Activated CD8-positive, alpha-beta memory T cell treated with anti-CD3 and anti-CD28 coated beads for 36 hours (primary cell): ENCODE data around the gene SLC45A3. TPM values are rescaled to one million over a fixed set of nuclear protein-coding genes. Genes with fewer than 3 reads are reported as not detected.

Experiments
- CTCF ChIA-PET: fragments of 350-600 bp; sonication (Branson Sonifier 250); formaldehyde crosslinking; loops from one replicate; lab custom pipeline; 2021; ENCODE audit warnings: antibody characterized with exemption; lab: Charles Lee
- POLR2A ChIA-PET: fragments of 350-600 bp; sonication (Branson Sonifier 250); formaldehyde crosslinking; loops from one replicate; lab custom pipeline; 2021; ENCODE audit warnings: antibody characterized with exemption; lab: Charles Lee
- total RNA-seq, 2 experiments: library from RNA; stranded (reverse); gene quantifications; one replicate each; pipeline ENCODE4 v1.2.3, GENCODE V29; 2021

Gene SLC45A3
- total RNA-seq, 2 experiments from 2014 or later = 0.19 to 0.57 TPM

DNA sequence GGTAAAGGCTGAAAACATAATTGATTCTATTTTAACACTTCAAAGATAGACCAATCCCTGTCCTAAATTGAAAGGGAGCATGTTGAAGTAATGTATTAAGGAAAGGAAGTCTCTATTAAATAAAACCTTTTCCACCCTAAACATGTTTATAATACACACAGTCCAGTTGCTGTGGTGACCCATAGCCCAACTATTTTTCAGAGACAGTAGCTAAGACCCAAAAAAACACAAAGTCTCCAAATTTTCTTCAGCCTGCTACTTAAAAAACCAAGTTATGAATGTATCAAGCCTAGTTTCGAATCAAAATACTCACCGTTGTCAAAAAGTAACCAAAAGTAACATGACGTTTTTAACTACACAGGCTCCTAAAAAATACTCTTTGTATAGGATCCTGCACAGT lies 50.1 kb downstream of the SLC45A3 start:
- CTCF ChIA-PET = interaction anchor here (1.2 to 5.4 kb wide), 2 partner anchors 21 to 39 kb away, joined by 3 to 91 read pairs; no protein-coding TSS in a partner anchor
- POLR2A ChIA-PET = interaction anchor here (0.5 to 1.4 kb wide), 6 partner anchors 12 to 119 kb away, joined by 3 to 9 read pairs (median 3); partner anchors contain the start of gene SLC45A3

DNA sequence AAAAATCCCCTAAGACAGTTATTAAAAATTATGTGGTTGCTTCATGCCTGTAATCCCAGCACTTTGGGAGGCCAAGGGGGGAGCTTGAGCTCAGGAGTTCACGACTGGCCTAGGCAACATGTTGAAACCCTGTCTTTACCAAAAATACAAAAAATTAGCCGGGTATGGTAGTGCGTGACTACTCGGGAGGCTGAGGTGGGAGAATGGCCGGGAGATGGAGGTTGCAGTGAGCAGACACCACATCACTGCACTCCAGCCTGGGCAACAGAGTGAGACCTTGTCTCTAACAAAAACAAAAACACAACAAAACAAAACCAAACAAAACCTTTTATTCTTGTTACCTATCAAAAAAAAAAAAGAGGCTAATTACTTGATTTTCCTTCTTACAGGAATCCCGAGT lies 50.6 kb downstream of the SLC45A3 start:
- POLR2A ChIA-PET = interaction anchor here (1.2 kb wide), 1 partner anchor 12 kb away, joined by 3 read pairs; no protein-coding TSS in a partner anchor

DNA sequence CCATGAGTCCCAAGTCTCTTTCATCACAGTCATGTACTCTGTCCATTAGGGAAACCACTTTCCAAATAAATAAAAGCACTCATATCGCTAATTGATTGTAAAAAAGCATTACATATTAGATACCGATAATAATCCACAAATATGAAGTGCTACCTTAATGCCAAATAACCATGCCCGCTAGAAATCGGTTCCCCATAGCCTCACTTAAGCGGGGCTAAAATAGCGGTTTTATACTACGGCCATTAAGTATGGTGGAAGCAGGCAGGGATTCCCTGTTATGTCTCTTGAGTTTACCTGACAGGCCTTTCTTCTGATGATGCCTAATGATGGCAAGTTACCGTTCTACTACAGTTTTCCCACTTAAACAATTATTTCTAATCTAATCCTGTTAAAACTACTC lies 52.4 kb downstream of the SLC45A3 start:
- POLR2A ChIA-PET = no interaction called here

More for the DNA sequence above, 50.6 kb downstream of the SLC45A3 start:
- CTCF ChIA-PET = interaction anchor here (0.9 to 5.4 kb wide), 3 partner anchors 21 to 39 kb away, joined by 3 to 91 read pairs (median 3); no protein-coding TSS in a partner anchor

DNA sequence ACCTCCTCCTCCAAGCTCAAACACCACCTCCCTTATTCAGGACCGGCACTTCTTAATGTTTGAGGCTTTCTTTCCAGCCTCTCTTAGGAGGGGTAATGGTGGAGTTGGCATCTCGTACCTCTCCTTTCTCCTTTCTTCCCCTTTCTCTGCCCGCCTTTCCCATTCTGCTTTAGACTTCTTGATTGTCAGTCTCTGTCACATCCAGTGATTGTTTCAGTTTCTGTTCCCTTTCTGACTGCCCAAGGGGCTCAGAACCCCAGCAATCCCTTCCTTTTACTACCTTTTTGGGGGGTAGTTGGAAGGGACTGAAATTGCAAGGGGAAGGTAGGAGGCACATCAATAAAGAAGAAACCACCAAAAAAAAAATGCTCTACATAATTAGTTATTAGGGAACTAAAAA lies 54.1 kb downstream of the SLC45A3 start:
- ChIA-PET POLR2A (no interaction called here), CTCF (no interaction called here)

More for the DNA sequence above, 52.4 kb downstream of the SLC45A3 start:
- CTCF ChIA-PET = interaction anchor here (0.8 to 1.1 kb wide), 2 partner anchors 20 to 31 kb away, joined by 3 read pairs; no protein-coding TSS in a partner anchor

DNA sequence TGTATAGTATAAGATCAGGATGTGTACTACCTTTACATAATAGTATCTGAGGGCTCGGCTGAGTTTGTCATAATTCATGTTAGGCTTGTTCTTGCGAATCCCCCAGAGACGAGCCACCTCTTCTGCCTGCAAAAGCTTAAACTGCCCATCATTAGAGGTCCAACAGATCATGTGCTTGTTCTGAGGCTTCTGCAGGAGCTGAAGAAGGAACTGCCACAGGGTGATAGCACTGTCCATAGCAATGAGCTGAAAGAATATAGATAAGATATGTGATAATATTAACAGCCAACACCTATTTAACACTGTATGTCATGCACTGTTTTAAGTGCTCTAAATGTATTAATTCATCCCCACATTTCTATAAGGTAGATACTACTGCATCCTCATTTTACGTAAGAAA lies 56.7 kb downstream of the SLC45A3 start:
- ChIA-PET POLR2A (no interaction called here), CTCF (interaction anchor here (1.1 kb wide), 1 partner anchor 34 kb away, joined by 3 read pairs; no protein-coding TSS in a partner anchor)

DNA sequence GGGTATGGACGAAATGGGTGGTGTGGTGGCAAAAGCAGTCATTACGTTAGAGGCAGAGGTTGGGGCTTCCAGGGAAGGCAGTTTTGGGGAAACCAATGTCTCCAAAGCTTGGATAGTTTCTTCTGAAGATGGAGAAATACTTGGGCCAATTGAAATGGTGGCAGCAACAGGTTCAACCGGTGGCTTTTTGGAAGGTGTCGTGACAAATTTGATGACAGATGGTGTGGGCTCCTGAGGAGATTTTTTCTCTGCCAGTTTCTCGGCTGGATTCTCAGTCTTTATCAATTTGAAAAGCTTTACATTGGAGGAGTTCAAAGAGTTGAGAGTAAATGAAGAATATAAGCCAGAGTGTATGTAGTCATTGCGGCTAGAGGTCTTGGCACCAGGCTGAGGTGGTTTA lies 60.0 kb downstream of the SLC45A3 start:
- ChIA-PET POLR2A (no interaction called here), CTCF (no interaction called here)

DNA sequence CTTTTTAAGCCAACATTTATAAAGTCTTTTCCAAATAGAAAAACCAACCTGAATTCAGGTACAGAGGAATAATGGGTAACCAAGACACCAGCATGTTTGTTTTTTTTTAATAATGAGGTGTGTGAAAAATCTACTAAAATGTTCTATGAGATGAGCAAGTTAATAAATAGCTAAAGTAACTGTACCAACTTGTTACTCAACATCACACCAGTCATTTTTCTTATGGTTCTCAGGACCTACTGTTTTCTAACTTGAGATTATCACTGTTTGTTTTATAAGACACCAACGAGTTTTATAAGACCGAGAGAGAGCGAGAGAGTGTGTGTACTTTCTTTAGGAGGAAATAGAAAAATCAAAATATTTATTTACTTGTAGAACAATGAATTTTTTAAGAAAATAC lies 60.9 kb downstream of the SLC45A3 start:
- POLR2A ChIA-PET = no interaction called here
- CTCF ChIA-PET = no interaction called here

DNA sequence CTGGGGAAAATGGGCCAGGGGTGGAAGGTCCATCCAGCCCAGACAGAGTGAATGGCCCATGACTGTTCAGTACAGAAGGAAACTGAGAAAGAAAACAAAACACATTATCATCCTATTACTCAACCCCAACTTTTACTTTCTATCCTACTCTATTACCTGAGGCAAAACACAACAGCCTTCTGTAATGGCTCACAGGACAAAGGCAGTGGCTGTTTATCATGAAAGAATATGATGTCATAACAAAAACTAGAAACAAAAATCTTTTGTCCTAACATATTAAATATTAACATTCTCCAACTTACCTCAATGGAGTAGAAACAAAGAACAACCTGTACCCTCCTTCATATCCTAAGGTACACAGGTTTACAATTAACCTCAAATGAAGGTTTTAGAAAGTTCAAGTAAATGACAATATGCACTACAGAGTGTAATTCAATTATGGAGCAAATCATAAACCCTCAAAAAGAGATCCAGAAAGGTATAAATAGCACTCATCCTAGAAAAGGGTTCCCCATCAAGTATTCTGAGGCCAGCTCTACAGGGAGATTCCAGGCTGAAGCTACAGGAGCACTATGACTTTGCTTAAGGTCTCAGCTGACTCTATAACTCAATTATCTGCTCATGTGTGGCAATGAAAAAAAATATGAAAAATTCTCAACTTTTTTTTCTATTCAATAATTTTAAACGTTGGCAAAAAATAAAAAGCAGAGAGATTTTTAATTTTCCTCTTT lies 63.6 kb downstream of the SLC45A3 start:
- CTCF ChIA-PET = no interaction called here
- POLR2A ChIA-PET = no interaction called here

DNA sequence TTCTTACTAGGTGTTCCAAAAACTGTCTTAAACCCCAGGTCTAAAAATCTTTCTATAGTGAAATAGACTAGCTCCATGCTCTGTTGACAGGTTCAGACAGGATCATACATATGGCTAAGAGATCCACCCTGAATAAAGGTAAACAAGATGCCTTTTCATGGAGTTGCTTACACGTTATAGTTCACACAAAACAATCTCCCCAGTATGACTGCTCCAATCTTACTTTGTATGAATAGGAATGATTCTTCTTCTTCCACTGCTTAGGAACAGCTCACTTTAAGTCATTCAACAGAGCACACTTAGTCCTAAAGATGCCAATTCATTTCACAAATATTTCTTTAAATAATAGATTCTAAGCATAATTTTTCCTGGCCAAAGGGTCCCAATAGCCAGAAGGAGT lies 64.5 kb downstream of the SLC45A3 start:
- ChIA-PET POLR2A (no interaction called here), CTCF (interaction anchor here (0.9 kb wide), 1 partner anchor 24 kb away, joined by 5 read pairs; no protein-coding TSS in a partner anchor)

DNA sequence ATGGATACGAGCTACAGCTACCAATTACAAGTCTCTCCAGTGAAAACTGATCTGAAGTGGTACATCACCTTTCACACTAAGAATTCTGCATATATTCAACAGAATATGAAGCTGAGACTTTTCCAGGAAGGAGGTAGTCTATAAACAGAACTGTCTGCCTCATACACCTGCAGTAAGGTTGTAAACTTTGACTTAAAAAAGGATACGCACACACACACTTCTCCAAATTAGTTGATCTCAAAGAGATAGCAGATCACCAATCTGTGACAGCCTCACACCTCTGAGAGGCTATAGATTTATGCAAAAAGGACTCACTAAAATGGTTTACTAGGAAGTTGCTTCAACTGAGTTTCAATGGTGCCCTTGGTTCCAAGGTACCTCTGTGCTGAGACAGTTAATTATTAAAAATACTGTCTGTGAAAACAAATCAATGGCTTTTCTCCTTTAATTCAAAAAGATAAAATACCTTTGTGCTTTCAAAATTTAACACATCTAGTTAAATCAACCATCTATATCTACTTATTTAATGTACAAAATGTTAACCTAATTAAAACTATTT lies 66.4 kb downstream of the SLC45A3 start:
- ChIA-PET POLR2A (no interaction called here), CTCF (interaction anchor here (0.6 kb wide), 1 partner anchor 44 kb away, joined by 3 read pairs; no protein-coding TSS in a partner anchor)

DNA sequence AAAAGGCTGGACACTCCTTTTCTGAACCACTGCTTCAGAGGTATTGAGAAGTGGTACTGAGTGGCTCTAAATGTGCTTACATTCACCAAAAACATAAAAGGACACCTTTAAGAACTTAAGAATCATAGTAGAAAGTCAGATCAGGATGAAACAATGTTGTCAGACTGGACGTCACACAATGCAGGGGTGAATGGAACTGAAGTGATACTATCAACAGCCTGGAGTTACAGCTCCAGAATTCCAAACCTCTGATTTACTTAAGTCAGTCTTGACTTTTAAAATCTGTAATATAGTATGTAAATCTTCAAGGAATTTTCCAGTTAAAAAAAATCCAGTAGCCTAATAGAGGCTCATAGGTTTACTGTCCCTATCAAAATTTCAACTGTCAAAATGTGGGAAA lies 67.8 kb downstream of the SLC45A3 start:
- POLR2A ChIA-PET = no interaction called here
- CTCF ChIA-PET = interaction anchor here (2.0 kb wide), 1 partner anchor 21 kb away, joined by 4 read pairs; no protein-coding TSS in a partner anchor

DNA sequence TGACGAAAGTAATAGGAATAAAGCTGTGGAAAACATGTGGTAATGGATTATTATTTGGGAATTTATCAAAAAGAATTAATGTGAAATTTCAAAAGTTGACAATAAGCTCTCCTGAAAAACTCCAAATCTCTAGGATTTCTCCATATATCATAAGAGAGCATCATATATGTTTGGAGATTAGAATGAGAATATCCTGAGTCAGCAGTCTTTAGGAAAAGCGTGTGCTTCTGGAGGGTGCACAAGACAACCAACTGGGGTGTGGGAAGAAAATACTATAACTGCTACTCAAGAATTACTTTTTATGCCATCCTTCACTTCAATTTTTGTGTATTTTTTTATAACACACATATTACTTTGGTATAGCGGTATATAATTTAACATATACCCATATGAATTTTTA lies 68.2 kb downstream of the SLC45A3 start:
- ChIA-PET CTCF (interaction anchor here (2.0 kb wide), 1 partner anchor 20 kb away, joined by 4 read pairs; no protein-coding TSS in a partner anchor), POLR2A (no interaction called here)

DNA sequence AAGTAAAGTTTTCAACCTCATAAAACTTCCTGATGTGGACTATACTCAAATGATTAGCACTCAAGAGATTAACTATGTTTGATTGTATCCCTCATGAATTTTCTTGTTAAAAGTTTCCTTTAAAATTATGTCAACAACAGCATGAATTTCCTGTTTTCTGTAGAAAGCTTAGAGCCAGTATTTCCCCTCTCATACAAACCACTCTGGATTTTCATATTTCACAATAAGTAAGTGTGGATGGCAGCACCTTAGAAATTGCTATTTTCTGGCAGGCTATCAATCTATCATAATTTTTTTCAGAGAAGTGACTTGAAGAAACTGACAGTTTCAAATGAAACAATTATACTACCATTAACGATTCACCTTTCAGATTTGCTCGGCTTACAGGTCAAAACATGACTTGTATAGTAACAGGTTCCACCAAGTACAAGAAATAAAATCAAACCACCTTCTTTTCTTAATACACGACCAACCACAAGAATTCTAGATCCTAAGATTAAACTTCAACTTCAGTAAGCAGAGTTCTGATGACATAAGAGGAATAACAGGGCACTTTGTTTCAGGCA lies 69.3 kb downstream of the SLC45A3 start:
- ChIA-PET POLR2A (no interaction called here), CTCF (interaction anchor here (2.0 kb wide), 1 partner anchor 19 kb away, joined by 4 read pairs; no protein-coding TSS in a partner anchor)

DNA sequence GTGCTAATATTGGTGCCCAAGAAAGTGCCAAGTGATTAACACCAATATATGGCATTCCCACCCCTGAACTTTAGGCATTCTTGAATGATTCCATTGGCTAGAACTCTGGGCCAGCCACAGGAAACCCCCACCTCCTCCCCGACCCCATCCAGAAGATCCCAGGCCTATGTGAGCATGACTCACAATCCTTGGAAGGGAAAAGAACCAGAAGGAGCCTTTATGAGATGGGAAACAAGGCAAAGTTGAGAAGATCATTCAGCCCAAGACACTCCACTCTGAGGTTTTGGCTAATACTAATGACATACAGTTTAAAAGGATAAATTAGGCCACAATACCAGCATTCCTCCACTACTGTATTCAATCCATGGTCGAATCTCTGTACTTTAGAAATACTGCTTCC lies 70.3 kb downstream of the SLC45A3 start:
- ChIA-PET POLR2A (no interaction called here), CTCF (no interaction called here)

Other genes starting within 250 kb of the SLC45A3 start
- under 1 TPM; 0.06 to 0.15 TPM for gene BLACAT1, start 224.5 kb downstream of the SLC45A3 start, total RNA-seq
- gene CDK18, start 175.8 kb downstream of the SLC45A3 start, total RNA-seq = 1 to 10 TPM; 2.3 to 2.5 TPM
- 10 to 100 TPM; 70.3 to 71.0 TPM for gene ELK4, start 48.5 kb downstream of the SLC45A3 start, total RNA-seq
- 100 to 1,000 TPM; 150 to 159 TPM for gene NUCKS1, start 69.7 kb upstream of the SLC45A3 start, total RNA-seq
- gene RAB29, start 95.0 kb upstream of the SLC45A3 start, total RNA-seq = 10 to 100 TPM; 34.1 TPM
- gene SLC41A1, start 132.7 kb upstream of the SLC45A3 start, total RNA-seq = 10 to 100 TPM; 28.8 to 29.4 TPM
- under 1 TPM in 1 of 2 experiments, not detected in 1; 0.31 TPM for gene PM20D1, start 169.6 kb upstream of the SLC45A3 start, total RNA-seq